ENCODE measurements around the gene GLTP. TPM values are rescaled to one million over a fixed set of nuclear protein-coding genes. Genes with fewer than 3 reads are reported as not detected.

GLTP gene
- total RNA-seq, 4 donors from 2014 or later = 35.6 to 287 (median 167) TPM

- H3K4me3 ChIP-seq = no peak overlapping the region
- intact Hi-C loops (cut with DNase I; ENCODE audit: low total_unique reads) = no loop called here
- in situ Hi-C loops (cut with MboI; ENCODE audit: low pct_ligation_motif_present in 1 of 4, low pct_unique_long_range_greater_than_20kb in 1 of 4, low sequenced_read_pairs in 3 of 4) = no loop called here
- peak; percentile 25 for DNase-seq
- H3K27me3 ChIP-seq = no peaks in the 10 kb centered on the region
- no peaks in the 10 kb centered on the region for H3K36me3 ChIP-seq
- no peaks in the 10 kb centered on the region for H3K9me3 ChIP-seq
- H3K4me1 ChIP-seq = peaks cover 3 to 5% (median 5%) of the 10 kb centered on the region in 4 donors
- 50 to 64% methylated on average over 1 to 4 of the region's 7 CpGs for WGBS, 2 donors (ENCODE audit: low coverage in 1 of 2)
- TF ChIP-seq CTCF (IDR thresholded peaks at IDR 0.05) = no peak
- H3K27ac ChIP-seq = no peak overlapping the region
These were observed 39.9 kb downstream of the GLTP start for GRCh38 chr12:109840305-109841074.

DNA sequence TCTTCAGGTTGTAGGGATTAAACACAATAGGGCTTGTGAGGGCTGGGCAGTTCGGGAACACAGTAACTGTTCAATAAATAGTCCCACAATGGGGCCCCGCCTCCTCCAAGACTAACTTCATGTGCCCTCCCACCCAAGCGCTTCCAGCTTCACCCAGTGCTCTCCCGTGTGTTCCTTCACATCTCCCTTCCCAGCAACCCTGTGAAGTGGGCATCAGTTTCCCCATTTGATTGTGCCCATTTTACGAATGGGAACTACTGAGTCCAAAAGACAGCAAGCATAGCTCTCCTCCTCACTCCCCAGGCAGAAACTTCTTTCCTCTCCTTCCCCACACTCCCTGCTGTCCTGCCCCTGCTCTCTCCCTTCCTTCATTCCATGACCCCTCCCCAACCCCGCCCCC is 40.9 kb downstream of the GLTP start:
- no peak for DNase-seq
- intact Hi-C loops (cut with DNase I; ENCODE audit: low total_unique reads) (no loop called here), in situ Hi-C loops (cut with MboI; ENCODE audit: low pct_ligation_motif_present in 1 of 4, low pct_unique_long_range_greater_than_20kb in 1 of 4, low sequenced_read_pairs in 3 of 4) (no loop called here)
- Histone ChIP-seq H3K4me1 (no peaks in the 10 kb centered on the region), H3K4me3 (no peak overlapping the region), H3K9me3 (no peaks in the 10 kb centered on the region), H3K27ac (no peak overlapping the region), H3K27me3 (no peaks in the 10 kb centered on the region), H3K36me3 (no peaks in the 10 kb centered on the region)
- 55% methylated on average over 6 of the region's 6 CpGs; no CpG with 5 or more reads in 1 of the 2 donors for WGBS, 2 donors (ENCODE audit: low coverage in 1 of 2)
- TF ChIP-seq POLR2AphosphoS5 (IDR thresholded peaks at IDR 0.05) (no peak), CTCF (IDR thresholded peaks at IDR 0.05) (no peak), POLR2A (IDR thresholded peaks at IDR 0.05) (no peak), EP300 (IDR thresholded peaks at IDR 0.05; ENCODE audit: low read depth) (no peak)

GRCh38 chr12:109836916-109837315 is 43.4 kb downstream of the GLTP start:
- no peaks in the 10 kb centered on the region for H3K9me3 ChIP-seq
- TF ChIP-seq EP300 (IDR thresholded peaks at IDR 0.05; ENCODE audit: low read depth) = no peak
- no peak for TF ChIP-seq CTCF (IDR thresholded peaks at IDR 0.05)
- TF ChIP-seq POLR2AphosphoS5 (IDR thresholded peaks at IDR 0.05) = no peak
- TF ChIP-seq POLR2A (IDR thresholded peaks at IDR 0.05) = no peak
- H3K36me3 ChIP-seq = no peaks in the 10 kb centered on the region
- DNase-seq = no peak
- WGBS, 2 donors (ENCODE audit: low coverage in 1 of 2) = 56% methylated on average over 3 of the region's 3 CpGs; no CpG with 5 or more reads in 1 of the 2 donors
- peaks cover 0 to 7% (median 5%) of the 10 kb centered on the region in 4 donors for H3K4me1 ChIP-seq
- peaks cover 23% of the 10 kb centered on the region for H3K27me3 ChIP-seq
- no peak overlapping the region for H3K27ac ChIP-seq
- no peak overlapping the region for H3K4me3 ChIP-seq
- in situ Hi-C loops (cut with MboI; ENCODE audit: low pct_ligation_motif_present in 1 of 4, low pct_unique_long_range_greater_than_20kb in 1 of 4, low sequenced_read_pairs in 3 of 4) = no loop called here
- intact Hi-C loops (cut with DNase I; ENCODE audit: low total_unique reads) = no loop called here

GRCh38 chr12:109835827-109836226 is 44.5 kb downstream of the GLTP start:
- H3K27ac ChIP-seq = no peak overlapping the region
- TF ChIP-seq CTCF (IDR thresholded peaks at IDR 0.05) (no peak), POLR2A (IDR thresholded peaks at IDR 0.05) (no peak), EP300 (IDR thresholded peaks at IDR 0.05; ENCODE audit: low read depth) (no peak), POLR2AphosphoS5 (IDR thresholded peaks at IDR 0.05) (no peak)
- H3K27me3 ChIP-seq = peaks cover 23% of the 10 kb centered on the region
- in situ Hi-C loops (cut with MboI; ENCODE audit: low pct_ligation_motif_present in 1 of 4, low pct_unique_long_range_greater_than_20kb in 1 of 4, low sequenced_read_pairs in 3 of 4) (no loop called here), intact Hi-C loops (cut with DNase I; ENCODE audit: low total_unique reads) (no loop called here)
- no peak overlapping the region for H3K4me3 ChIP-seq
- no peak for DNase-seq
- WGBS, 2 donors (ENCODE audit: low coverage in 1 of 2) = 93% methylated on average over 4 of the region's 4 CpGs; no CpG with 5 or more reads in 1 of the 2 donors
- peaks cover 0 to 7% (median 5%) of the 10 kb centered on the region in 4 donors for H3K4me1 ChIP-seq
- no peaks in the 10 kb centered on the region for H3K9me3 ChIP-seq
- H3K36me3 ChIP-seq = no peaks in the 10 kb centered on the region
